BE2C (cell line): ENCODE data around the gene DAGLB.

Experiments used
- DNase-seq: peaks from one replicate; pipeline ENCODE4 v3.0.0-alpha.2; 2020
- H3K27me3 ChIP-seq: fragments of 250-450 bp; sonication (Bioruptor Pico); 2 replicates; pipeline ENCODE4 v1.5.1; 2020; ENCODE audit warnings: mild to moderate bottlenecking
- H3K36me3 ChIP-seq: fragments of 250-450 bp; sonication (Bioruptor Pico); 2 replicates; pipeline ENCODE4 v1.5.1; 2020; ENCODE audit warnings: mild to moderate bottlenecking
- H3K4me1 ChIP-seq: fragments of 250-450 bp; sonication (Bioruptor Pico); 2 replicates; pipeline ENCODE4 v1.5.1; 2020
- H3K4me3 ChIP-seq: 2 replicates; pipeline ENCODE4 v1.5.1; 2011; ENCODE audit warnings: low read depth, low read length
- H3K9me3 ChIP-seq: fragments of 250-450 bp; sonication (Bioruptor Pico); 2 replicates; pipeline ENCODE4 v1.5.1; 2020
- CTCF ChIP-seq: IDR thresholded peaks from 2 replicates; pipeline ENCODE4 v1.5.1; 2012; ENCODE audit warnings: mild to moderate bottlenecking, low read depth, low read length

The DAGLB gene

GRCh38 chr7:6425948-6426347 lies 21.8 kb downstream of the DAGLB start:
- H3K4me3 ChIP-seq: no peak overlapping the region
- DNase-seq: no peak
- H3K27me3 ChIP-seq: no peaks in the 10 kb centered on the region
- peaks cover 33% of the 10 kb centered on the region for H3K36me3 ChIP-seq
- H3K9me3 ChIP-seq: no peaks in the 10 kb centered on the region
- no peak for TF ChIP-seq CTCF
- H3K4me1 ChIP-seq: no peaks in the 10 kb centered on the region

- no peaks in the 10 kb centered on the region for H3K27me3 ChIP-seq
- TF ChIP-seq CTCF: no peak
- H3K4me3 ChIP-seq: no peak overlapping the region
- H3K36me3 ChIP-seq: peaks cover 30% of the 10 kb centered on the region
- no peaks in the 10 kb centered on the region for H3K4me1 ChIP-seq
- DNase-seq: no peak
- no peaks in the 10 kb centered on the region for H3K9me3 ChIP-seq
Observed at GRCh38 chr7:6423942-6424701, 23.6 kb downstream of the DAGLB start.

- no peaks in the 10 kb centered on the region for H3K9me3 ChIP-seq
- no peak overlapping the region for H3K4me3 ChIP-seq
- H3K36me3 ChIP-seq: peaks cover 29% of the 10 kb centered on the region
- no peaks in the 10 kb centered on the region for H3K27me3 ChIP-seq
- H3K4me1 ChIP-seq: no peaks in the 10 kb centered on the region
- DNase-seq: no peak
- no peak for TF ChIP-seq CTCF
Observed at GRCh38 chr7:6422926-6423632, 24.7 kb downstream of the DAGLB start.

GRCh38 chr7:6422095-6422494 lies 25.7 kb downstream of the DAGLB start:
- Histone ChIP-seq H3K4me1 (no peaks in the 10 kb centered on the region), H3K36me3 (peaks cover 25% of the 10 kb centered on the region), H3K9me3 (no peaks in the 10 kb centered on the region), H3K4me3 (no peak overlapping the region), H3K27me3 (no peaks in the 10 kb centered on the region)
- no peak for DNase-seq
- no peak for TF ChIP-seq CTCF

- DNase-seq: peak; percentile 44
- Histone ChIP-seq H3K9me3 (0 out of 2 replicates have a peak, but pooled peaks cover 3% of the 10 kb centered on the region), H3K4me3 (no peak overlapping the region), H3K36me3 (peaks cover 32% of the 10 kb centered on the region), H3K4me1 (no peaks in the 10 kb centered on the region), H3K27me3 (no peaks in the 10 kb centered on the region)
- TF ChIP-seq CTCF: no peak
Observed at GRCh38 chr7:6420680-6421079, 27.1 kb downstream of the DAGLB start.

GRCh38 chr7:6419310-6419773 lies 28.4 kb downstream of the DAGLB start:
- 0 out of 2 replicates have a peak, but pooled peaks cover 3% of the 10 kb centered on the region for H3K9me3 ChIP-seq
- no peak for DNase-seq
- H3K4me3 ChIP-seq: no peak overlapping the region
- H3K36me3 ChIP-seq: peaks cover 30% of the 10 kb centered on the region
- TF ChIP-seq CTCF: no peak
- H3K27me3 ChIP-seq: no peaks in the 10 kb centered on the region
- no peaks in the 10 kb centered on the region for H3K4me1 ChIP-seq
